SK-N-SH (cell line): Measurements from ENCODE around the gene CCDC172.

Experiments used
- TF ChIP-seq, protein P1 (sequence below): fragments of 200-600 bp; sonication (generic); IDR thresholded peaks from 2 replicates; pipeline ENCODE4 v1.6.1; 2017; ENCODE audit warnings: antibody characterized with exemption, mild to moderate bottlenecking, moderate library complexity
- TF ChIP-seq, protein P2 (sequence below): fragments of 150-350 bp; IDR thresholded peaks from 2 replicates; pipeline ENCODE4 v1.6.1; 2017; ENCODE audit warnings: antibody characterized with exemption, low read length, low read depth, borderline replicate concordance

DNA sequence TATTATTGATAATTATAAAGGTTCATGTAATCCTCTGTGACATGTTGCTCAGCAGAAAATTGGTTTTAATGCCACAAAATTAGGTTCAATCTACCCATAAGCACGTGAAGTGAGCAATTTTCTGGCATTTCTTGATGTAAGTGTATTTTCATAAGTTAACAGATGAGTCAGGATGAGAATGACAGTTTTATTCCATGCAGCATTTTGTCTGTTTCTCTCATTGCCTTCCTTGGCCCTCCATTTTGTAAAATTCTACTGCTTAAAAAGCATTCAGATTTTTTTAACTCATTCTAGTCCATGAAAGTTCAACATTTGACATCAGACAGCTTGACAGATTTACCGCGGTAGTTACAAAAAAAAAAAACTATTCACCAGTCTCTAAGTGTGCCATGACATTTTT is 47.3 kb upstream of the CCDC172 start:
- TF ChIP-seq, protein P1, sequence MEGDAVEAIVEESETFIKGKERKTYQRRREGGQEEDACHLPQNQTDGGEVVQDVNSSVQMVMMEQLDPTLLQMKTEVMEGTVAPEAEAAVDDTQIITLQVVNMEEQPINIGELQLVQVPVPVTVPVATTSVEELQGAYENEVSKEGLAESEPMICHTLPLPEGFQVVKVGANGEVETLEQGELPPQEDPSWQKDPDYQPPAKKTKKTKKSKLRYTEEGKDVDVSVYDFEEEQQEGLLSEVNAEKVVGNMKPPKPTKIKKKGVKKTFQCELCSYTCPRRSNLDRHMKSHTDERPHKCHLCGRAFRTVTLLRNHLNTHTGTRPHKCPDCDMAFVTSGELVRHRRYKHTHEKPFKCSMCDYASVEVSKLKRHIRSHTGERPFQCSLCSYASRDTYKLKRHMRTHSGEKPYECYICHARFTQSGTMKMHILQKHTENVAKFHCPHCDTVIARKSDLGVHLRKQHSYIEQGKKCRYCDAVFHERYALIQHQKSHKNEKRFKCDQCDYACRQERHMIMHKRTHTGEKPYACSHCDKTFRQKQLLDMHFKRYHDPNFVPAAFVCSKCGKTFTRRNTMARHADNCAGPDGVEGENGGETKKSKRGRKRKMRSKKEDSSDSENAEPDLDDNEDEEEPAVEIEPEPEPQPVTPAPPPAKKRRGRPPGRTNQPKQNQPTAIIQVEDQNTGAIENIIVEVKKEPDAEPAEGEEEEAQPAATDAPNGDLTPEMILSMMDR, result no peak
- TF ChIP-seq, protein P2, sequence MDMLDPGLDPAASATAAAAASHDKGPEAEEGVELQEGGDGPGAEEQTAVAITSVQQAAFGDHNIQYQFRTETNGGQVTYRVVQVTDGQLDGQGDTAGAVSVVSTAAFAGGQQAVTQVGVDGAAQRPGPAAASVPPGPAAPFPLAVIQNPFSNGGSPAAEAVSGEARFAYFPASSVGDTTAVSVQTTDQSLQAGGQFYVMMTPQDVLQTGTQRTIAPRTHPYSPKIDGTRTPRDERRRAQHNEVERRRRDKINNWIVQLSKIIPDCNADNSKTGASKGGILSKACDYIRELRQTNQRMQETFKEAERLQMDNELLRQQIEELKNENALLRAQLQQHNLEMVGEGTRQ, result no peak
